Neural progenitor cell (in vitro differentiated cells): ENCODE results near the gene FGF23. TPM values are rescaled to one million over a fixed set of nuclear protein-coding genes. Genes with fewer than 3 reads are reported as not detected.

Experiments used
- DNase-seq: peaks from one replicate; pipeline ENCODE4 v3.0.0-alpha.2; 2016; ENCODE audit warnings: low spot score
- H2AFZ ChIP-seq: fragments of 200-600 bp; sonication (generic); replicated peaks from 2 replicates; pipeline ENCODE4 v1.6.1; 2016; ENCODE audit warnings: antibody characterized with exemption
- H3F3A ChIP-seq: fragments of 200-600 bp; sonication (generic); 2 replicates; pipeline ENCODE4 v1.6.1; 2016; ENCODE audit warnings: antibody characterized with exemption, low read depth
- H3K27ac ChIP-seq: fragments of 200-600 bp; sonication (generic); 2 replicates; pipeline ENCODE4 v1.5.1; 2016; ENCODE audit warnings: mild to moderate bottlenecking
- H3K27me3 ChIP-seq: fragments of 200-600 bp; sonication (generic); 2 replicates; pipeline ENCODE4 v1.6.1; 2016; ENCODE audit warnings: mild to moderate bottlenecking, moderate library complexity
- H3K36me3 ChIP-seq: fragments of 200-600 bp; sonication (generic); 2 replicates; pipeline ENCODE4 v1.5.1; 2016
- H3K4me1 ChIP-seq: fragments of 200-600 bp; sonication (generic); 2 replicates; pipeline ENCODE4 v1.6.1; 2016; ENCODE audit warnings: mixed run types
- H3K4me2 ChIP-seq: fragments of 200-600 bp; sonication (generic); 2 replicates; pipeline ENCODE4 v1.6.1; 2016
- H3K4me3 ChIP-seq: fragments of 200-600 bp; sonication (generic); 2 replicates; pipeline ENCODE4 v1.5.1; 2016
- H3K79me2 ChIP-seq: fragments of 200-600 bp; sonication (generic); 2 replicates; pipeline ENCODE4 v1.6.1; 2016; ENCODE audit warnings: low read depth
- H3K9ac ChIP-seq: fragments of 200-600 bp; sonication (generic); 2 replicates; pipeline ENCODE4 v1.6.1; 2016
- H3K9me3 ChIP-seq: fragments of 200-600 bp; sonication (generic); 2 replicates; pipeline ENCODE4 v1.5.1; 2016; ENCODE audit warnings: low read depth
- H4K20me1 ChIP-seq: fragments of 200-600 bp; sonication (generic); 2 replicates; pipeline ENCODE4 v1.6.1; 2016; ENCODE audit warnings: low read depth
- H3K27ac Mint-ChIP-seq: 3 replicates; pipeline ENCODE4 v1.8.0; 2021; ENCODE audit warnings: mixed read lengths
- H3K27me3 Mint-ChIP-seq: 2 replicates; pipeline ENCODE4 v1.8.0; 2022; ENCODE audit warnings: low read depth, mild to moderate bottlenecking, inconsistent platforms, moderate library complexity, mixed read lengths; ENCODE audit not compliant: insufficient read depth
- H3K36me3 Mint-ChIP-seq: 3 replicates; pipeline ENCODE4 v1.8.0; 2021; ENCODE audit warnings: mixed read lengths
- H3K4me1 Mint-ChIP-seq: 3 replicates; pipeline ENCODE4 v1.8.0; 2021; ENCODE audit warnings: mixed read lengths
- H3K4me3 Mint-ChIP-seq: 3 replicates; pipeline ENCODE4 v1.8.0; 2021; ENCODE audit warnings: mild to moderate bottlenecking, moderate library complexity, mixed read lengths
- H3K9me3 Mint-ChIP-seq: 3 replicates; pipeline ENCODE4 v1.8.0; 2020; ENCODE audit warnings: mixed read lengths
- EZH2 ChIP-seq: fragments of 200-600 bp; sonication (generic); IDR thresholded peaks from 2 replicates; pipeline ENCODE4 v1.6.1; 2017; ENCODE audit warnings: antibody characterized with exemption, mild to moderate bottlenecking, moderate library complexity
- EZH2phosphoT487 ChIP-seq: fragments of 200-600 bp; sonication (generic); IDR thresholded peaks from 2 replicates; pipeline ENCODE4 v1.6.1; 2017; ENCODE audit warnings: antibody characterized with exemption
- total RNA-seq: library from RNA; depleted of rRNA; stranded (reverse); fragments of >200 nt; gene quantifications from 2 replicates; pipeline ENCODE4 v1.2.3, GENCODE V29; 2015; ENCODE audit warnings: low replicate concordance
- TF ChIP-seq, protein P1 (sequence below): fragments of 200-600 bp; sonication (generic); IDR thresholded peaks from 2 replicates; pipeline ENCODE4 v1.5.1; 2017; ENCODE audit warnings: antibody characterized with exemption, mild to moderate bottlenecking

Gene FGF23
- total RNA-seq, 1 donor from 2014 or later = 0.58 TPM

DNA sequence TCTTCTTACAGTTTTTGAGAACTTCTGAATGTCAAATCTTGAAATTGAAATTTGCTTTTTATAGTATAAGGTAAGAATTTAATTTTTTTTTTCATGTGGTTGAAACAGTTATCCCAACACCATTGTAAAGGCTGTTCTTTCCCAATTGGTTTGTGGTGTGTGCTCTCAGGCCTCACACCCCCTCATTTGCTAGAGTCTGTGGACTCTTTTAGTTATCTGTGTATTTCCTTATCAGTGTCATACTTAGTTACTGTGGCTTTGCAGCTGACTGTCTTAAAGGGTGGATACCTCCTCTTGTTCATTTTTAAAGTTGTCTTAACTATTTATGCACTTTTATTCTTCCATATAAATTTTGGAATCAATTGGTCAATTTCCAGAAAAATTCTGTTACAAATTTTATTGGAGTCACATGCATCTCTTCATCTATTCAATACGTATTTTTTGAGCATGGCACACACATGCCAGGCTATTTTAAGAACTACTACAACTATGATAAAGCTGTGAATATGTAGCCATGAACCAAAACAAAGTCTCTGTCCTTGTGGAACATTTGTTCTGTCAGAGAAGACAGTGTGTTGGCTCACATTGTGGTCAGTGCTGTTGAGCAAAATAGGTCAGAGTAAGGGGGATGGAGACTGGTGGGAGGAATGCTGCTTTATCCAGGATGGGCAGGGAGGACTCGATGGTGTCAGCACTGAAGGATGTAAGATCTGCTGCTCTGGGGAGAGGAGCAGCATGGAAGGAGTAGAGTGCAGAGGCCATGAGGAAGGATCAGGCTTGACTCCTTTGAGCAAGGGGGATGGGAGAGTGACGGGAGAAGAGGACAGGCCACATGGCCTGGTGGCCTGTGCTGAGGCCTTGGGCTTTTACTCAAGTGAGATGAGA lies 24.1 kb downstream of the FGF23 start:
- H3K4me1 Mint-ChIP-seq = no peaks in the 10 kb centered on the region
- no peak overlapping the region for H3K4me3 Mint-ChIP-seq
- Histone ChIP-seq H4K20me1 (no peaks in the 10 kb centered on the region), H3F3A (no peaks in the 10 kb centered on the region), H3K4me3 (no peak overlapping the region), H3K9ac (no peak overlapping the region), H3K4me1 (no peaks in the 10 kb centered on the region), H3K27ac (no peak overlapping the region), H3K36me3 (no peaks in the 10 kb centered on the region), H3K79me2 (no peaks in the 10 kb centered on the region), H3K27me3 (no peaks in the 10 kb centered on the region), H3K4me2 (no peak overlapping the region), H2AFZ (no peak overlapping the region), H3K9me3 (peaks cover 14% of the 10 kb centered on the region)
- TF ChIP-seq EZH2phosphoT487 (no peak), EZH2 (no peak)
- TF ChIP-seq, protein P1, sequence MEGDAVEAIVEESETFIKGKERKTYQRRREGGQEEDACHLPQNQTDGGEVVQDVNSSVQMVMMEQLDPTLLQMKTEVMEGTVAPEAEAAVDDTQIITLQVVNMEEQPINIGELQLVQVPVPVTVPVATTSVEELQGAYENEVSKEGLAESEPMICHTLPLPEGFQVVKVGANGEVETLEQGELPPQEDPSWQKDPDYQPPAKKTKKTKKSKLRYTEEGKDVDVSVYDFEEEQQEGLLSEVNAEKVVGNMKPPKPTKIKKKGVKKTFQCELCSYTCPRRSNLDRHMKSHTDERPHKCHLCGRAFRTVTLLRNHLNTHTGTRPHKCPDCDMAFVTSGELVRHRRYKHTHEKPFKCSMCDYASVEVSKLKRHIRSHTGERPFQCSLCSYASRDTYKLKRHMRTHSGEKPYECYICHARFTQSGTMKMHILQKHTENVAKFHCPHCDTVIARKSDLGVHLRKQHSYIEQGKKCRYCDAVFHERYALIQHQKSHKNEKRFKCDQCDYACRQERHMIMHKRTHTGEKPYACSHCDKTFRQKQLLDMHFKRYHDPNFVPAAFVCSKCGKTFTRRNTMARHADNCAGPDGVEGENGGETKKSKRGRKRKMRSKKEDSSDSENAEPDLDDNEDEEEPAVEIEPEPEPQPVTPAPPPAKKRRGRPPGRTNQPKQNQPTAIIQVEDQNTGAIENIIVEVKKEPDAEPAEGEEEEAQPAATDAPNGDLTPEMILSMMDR = no peak
- DNase-seq = no peak
- no peak overlapping the region for H3K27ac Mint-ChIP-seq
- H3K9me3 Mint-ChIP-seq = no peaks in the 10 kb centered on the region
- H3K27me3 Mint-ChIP-seq = no peaks in the 10 kb centered on the region
- peaks cover 6% of the 10 kb centered on the region for H3K36me3 Mint-ChIP-seq

DNA sequence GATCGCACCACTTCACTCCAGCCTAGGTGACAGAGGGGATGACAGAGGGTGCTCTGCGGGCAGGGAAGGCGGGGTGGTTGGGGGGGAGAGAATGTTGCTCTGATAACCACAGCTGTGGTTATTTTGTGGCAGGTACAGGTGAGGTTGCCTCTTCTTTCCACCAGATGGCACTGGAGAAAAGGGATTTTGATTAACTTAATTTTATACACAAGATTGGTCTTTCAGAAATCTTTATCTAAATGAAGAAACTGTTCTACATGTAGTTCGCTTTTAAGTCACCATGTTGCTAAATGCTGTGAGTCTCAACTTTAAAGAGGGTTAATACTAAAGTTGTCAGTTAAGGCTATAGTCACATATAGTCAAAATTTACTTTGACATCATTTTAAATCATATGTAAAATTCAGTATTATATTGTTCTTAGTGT lies 25.7 kb downstream of the FGF23 start:
- Histone ChIP-seq H3K27me3 (no peaks in the 10 kb centered on the region), H4K20me1 (no peaks in the 10 kb centered on the region), H3K9ac (no peak overlapping the region), H3F3A (no peaks in the 10 kb centered on the region), H3K79me2 (no peaks in the 10 kb centered on the region), H3K36me3 (no peaks in the 10 kb centered on the region), H3K27ac (no peak overlapping the region), H3K4me3 (no peak overlapping the region), H3K4me2 (no peak overlapping the region), H3K9me3 (peaks cover 3% of the 10 kb centered on the region), H2AFZ (no peak overlapping the region), H3K4me1 (no peaks in the 10 kb centered on the region)
- DNase-seq = peak; percentile 36
- Mint-ChIP-seq H3K36me3 (peaks cover 8% of the 10 kb centered on the region), H3K27me3 (no peaks in the 10 kb centered on the region), H3K27ac (no peak overlapping the region), H3K4me3 (no peak overlapping the region), H3K9me3 (no peaks in the 10 kb centered on the region), H3K4me1 (no peaks in the 10 kb centered on the region)
- TF ChIP-seq, protein P1 = peak; percentile 47
- TF ChIP-seq EZH2phosphoT487 (no peak), EZH2 (no peak)

DNA sequence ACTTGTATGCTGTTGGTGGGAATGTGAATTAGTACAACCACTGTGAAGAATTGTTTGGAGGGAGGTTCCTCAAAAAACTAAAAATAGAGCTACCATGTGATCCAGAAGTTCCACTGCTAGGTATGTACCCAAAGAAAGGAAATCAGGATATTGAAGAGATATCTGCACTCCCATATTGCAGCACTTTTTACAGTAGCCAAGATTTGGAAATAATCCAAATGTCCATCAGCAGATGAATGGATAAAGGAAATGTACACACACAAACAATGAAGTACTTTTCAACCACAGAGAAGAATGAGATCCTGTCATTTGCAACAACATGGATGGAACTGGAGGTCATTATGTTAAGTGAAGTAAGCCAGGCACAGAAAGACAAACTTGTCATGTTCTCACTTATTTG lies 32.6 kb downstream of the FGF23 start:
- no peak for TF ChIP-seq EZH2
- no peak for TF ChIP-seq EZH2phosphoT487
- TF ChIP-seq, protein P1 = no peak
- Histone ChIP-seq H3K27me3 (no peaks in the 10 kb centered on the region), H3F3A (no peaks in the 10 kb centered on the region), H3K79me2 (no peaks in the 10 kb centered on the region), H3K4me1 (no peaks in the 10 kb centered on the region), H4K20me1 (no peaks in the 10 kb centered on the region), H3K27ac (no peak overlapping the region), H3K36me3 (peaks cover 6% of the 10 kb centered on the region), H3K9ac (no peak overlapping the region), H3K4me2 (no peak overlapping the region), H3K4me3 (no peak overlapping the region), H3K9me3 (no peaks in the 10 kb centered on the region), H2AFZ (no peak overlapping the region)
- H3K27ac Mint-ChIP-seq = no peak overlapping the region
- peaks cover 23% of the 10 kb centered on the region for H3K36me3 Mint-ChIP-seq
- H3K9me3 Mint-ChIP-seq = peaks cover 21% of the 10 kb centered on the region
- no peaks in the 10 kb centered on the region for H3K4me1 Mint-ChIP-seq
- no peak overlapping the region for H3K4me3 Mint-ChIP-seq
- no peaks in the 10 kb centered on the region for H3K27me3 Mint-ChIP-seq
- DNase-seq = no peak
